Stimulated activated CD4-positive, alpha-beta T cell treated with anti-CD3 and anti-CD28 coated beads, Interleukin-4, amount 100 ng/mL, for 1 hour (primary cell): ENCODE results near the gene VDAC1.
"Not testable (repeated sequence)": the region's sequence is repeated elsewhere in the genome, so short reads cannot be mapped to it uniquely, and the experiment has no call there.

Experiments
- DNase-seq: peaks from one replicate; pipeline ENCODE4 v3.0.0-alpha.2; 2020

VDAC1 gene

DNA sequence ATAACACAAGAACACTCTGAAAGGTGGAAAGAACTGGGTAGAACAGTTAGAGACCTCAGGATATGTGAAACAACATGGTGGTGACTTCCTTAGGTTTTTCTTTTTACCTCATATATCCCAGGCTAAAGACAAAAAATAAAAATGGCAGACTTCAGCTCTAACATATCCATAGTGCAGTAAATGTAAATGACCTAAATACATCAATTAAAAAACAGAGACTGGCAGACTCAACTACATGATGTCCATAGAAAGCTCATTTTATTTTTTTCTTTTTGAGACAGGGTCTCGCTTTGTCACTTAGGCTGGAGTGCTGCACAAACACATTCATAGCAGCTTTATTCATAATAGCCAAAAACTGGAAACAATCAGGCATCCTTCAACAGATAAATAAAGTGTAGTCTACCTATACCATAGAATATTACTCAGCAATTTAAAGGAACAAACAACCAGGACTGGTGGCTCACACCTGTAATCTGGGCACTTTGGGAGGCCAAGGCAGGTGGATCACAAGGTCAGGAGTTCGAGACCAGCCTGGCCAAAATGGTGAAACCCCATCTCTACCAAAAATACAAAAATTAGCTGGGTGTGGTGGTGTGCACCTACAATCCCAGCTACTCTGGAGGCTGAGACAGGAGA is 41.2 kb downstream of the VDAC1 start:
- no peak for DNase-seq

- DNase-seq, result no peak
These were observed 41.8 kb downstream of the VDAC1 start for GRCh38 chr5:133962801-133963476.

GRCh38 chr5:133962131-133962530 is 42.6 kb downstream of the VDAC1 start:
- no peak for DNase-seq

DNA sequence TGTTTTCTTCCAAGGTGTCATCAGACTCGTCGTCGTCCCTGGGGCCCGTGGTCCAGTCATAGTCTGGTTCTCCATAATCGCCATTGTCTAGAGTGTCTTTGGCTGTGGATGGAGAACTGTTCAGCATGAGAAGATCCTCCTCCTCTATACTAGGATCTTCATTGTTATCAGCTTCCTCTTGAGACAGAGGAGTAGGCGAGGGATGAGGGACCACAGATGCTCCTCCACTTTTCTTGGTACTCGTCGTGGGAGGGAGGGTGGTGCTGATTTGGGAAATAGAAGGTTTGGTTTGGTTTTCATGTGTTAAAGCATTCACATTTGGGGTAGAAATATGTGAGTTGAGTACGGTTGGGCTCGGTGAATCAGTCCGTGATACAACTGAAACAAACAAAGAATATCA is 45.1 kb downstream of the VDAC1 start:
- no peak for DNase-seq

- DNase-seq, result no peak
These were observed 47.2 kb downstream of the VDAC1 start for GRCh38 chr5:133957591-133957990.

GRCh38 chr5:133957080-133957479 is 47.7 kb downstream of the VDAC1 start:
- no peak for DNase-seq

- DNase-seq, result not testable (repeated sequence)
These were observed 48.6 kb downstream of the VDAC1 start for GRCh38 chr5:133956196-133956595.

- no peak for DNase-seq
These were observed 51.1 kb downstream of the VDAC1 start for GRCh38 chr5:133953568-133954145.

- DNase-seq, result no peak
These were observed 51.8 kb downstream of the VDAC1 start for GRCh38 chr5:133952729-133953567.

- DNase-seq, result no peak
These were observed 53.8 kb downstream of the VDAC1 start for GRCh38 chr5:133950821-133951612.

DNA sequence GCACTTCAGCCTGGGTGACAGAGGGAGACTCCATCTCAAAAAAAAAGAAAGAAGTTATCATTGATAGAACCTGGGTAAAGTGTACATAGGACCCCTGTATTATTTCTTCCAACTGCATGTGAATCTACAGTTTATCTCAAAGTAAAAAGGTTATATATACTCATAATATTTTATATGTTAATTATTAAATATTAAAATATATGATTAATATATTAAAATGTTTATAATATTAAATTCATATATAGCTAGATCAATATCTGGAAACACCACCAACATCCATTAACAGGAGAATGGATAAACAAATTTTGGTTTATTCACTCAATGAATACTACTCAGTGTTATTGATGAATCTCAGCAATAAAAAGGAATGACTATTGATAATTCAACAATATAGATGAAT is 56.1 kb downstream of the VDAC1 start:
- DNase-seq, result no peak

GRCh38 chr5:133947431-133947841 is 57.3 kb downstream of the VDAC1 start:
- DNase-seq, result no peak

DNA sequence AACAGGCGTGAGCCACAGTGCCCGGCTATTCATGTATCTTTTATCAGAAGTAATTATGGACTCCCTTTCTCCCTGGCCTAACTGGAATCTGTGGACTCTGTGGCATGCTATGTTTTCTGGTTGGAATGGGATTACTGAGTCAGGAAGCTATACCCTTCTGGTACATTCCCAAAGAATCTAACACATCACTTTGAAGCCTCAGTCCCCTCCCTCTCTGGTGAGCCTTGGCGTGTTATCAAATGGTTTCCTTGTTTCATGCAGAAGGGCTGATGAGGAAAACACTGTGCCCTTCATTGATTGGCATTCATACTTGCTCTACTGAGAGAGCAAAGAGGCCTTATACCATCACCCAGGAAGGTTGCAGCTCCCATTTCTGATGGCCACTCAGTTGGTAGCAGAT is 59.2 kb downstream of the VDAC1 start:
- no peak for DNase-seq

DNA sequence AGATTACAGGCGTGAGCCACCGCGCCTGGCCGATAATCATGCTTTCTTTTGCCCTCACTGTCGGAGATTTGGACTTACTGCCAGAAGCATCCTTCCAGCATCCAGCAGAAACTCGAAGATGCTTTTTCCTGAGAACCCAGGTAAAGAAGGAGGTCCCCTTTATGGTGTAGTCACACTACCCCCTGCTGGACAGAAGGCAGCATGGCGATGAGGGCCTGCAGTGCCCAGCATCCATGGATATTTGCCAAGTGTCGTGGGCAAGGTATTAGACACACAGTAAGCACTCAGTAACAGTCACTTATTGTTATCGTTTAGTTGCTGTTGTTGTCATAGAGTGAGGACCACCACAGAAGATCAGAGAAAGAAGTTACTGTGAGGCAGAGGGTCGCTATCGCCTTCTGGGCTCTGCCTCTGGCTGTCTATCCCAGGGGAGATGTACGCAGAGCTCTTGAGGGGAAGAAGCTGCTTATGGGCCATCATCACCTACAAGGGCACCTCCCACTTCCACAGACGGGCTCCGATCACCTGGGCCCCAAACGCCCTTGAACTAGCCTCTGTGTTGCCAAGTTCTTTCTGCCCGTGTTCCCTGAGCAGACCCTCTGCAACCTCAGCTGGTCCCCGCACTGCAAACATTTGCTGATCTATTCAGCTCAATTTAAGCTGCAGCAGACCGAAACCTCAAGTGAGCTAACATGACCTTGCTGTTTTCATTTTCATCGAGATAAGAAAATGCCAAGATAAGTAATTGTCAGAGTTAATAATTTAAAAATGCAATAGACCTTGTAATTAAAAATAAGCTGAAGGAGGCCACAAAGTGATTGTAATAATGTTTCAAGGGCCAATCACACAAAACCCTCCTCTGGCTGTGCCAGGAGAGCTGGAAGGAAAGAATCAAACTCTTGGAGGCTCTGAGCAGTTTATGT is 60.3 kb downstream of the VDAC1 start:
- DNase-seq, result peak; percentile 46

- no peak for DNase-seq
These were observed 61.3 kb downstream of the VDAC1 start for GRCh38 chr5:133943475-133943817.

DNA sequence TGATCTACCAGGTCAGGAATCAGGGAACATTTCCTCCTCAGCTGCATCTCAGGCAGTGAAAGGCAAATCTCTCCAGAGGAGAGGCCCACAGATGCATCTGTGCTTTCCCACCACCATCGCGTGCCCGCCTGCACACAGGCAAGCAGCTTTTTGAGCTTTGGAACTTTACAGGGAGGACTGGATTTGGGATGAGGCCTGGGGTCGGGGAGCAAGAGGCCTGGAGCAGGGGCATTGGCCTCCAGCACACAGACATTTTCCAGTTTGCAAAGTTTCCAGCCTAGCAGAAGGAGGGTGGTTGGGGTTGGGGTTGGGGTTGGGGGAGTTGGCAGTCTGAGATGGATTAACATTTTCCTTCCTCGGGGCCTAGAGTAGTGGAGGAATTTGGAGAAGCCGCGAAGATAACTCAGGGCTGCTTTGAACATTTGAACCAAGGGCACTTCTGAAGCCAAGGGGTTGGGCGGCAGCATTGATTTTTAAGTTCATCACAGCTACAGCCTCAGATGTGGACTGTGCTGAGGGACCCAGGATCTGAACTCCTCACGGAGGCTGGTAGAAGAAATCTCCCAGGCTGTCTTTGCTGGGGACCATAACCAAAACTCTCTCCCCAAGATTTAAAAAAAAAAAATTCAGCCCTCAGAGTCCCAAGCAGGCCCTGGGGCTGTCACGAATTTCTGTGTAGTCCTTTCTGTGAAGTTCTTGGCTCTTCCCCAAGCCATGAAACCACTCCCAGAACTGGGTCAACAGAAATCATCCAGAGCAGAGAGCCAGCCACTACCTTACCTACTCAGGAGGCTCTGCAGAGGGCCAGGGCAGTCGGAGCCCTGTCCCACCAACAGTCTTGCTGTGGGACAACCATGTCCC is 61.9 kb downstream of the VDAC1 start:
- no peak for DNase-seq

DNA sequence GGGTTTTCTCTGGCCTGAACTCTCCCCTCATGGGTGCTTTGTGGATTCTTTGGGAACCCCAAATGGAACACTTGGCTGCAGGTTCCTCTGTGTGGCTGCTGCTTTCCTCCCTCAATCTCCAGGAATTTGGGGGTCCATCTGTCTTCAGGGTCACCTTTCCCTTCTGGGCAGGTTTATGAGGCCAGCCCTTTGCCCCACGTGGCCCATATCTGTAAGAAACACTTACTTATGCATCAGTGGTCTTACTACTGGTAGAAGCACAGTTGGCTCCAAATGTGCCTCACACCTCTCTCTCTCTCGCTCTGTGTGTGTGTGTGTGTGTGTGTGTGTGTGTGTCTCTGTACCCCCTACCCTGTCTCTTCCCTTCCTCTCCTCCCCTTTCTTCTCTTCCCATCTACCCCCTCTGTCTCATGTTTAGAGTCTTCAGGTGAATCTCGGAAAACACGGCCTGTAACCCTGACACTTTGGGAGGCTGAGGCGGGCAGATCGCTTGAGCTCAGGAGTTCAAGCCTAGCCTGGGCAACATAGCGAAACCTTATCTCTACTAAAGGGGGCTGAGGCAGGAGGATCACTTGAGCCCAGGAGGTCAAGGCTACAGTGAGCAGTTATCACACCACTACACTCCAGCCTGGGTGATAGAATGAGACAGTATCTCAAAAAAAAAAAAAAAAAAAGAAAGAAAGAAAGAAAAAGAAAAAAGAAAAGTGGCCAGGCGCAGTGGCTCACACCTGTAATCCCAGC is 63.1 kb downstream of the VDAC1 start:
- DNase-seq, result no peak

DNA sequence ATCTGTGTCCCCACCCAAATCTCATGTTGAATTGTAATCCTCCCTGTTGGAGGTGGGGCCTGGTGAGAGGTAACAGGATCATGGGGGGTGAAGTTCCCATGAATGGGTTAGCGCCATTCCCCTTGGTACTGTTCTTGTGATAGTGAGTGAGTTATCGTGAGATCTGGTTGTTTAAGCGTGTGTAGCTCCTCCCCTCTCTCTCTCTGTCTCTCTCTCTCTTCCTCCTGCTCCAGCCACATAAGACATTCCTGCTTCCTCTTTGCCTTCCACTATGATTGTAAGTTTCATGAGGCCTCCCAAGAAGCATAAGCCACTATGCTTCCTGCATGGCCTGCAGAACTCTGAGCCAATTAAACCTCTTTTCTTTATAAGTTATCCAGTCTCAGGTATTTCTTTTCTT is 65.1 kb downstream of the VDAC1 start:
- DNase-seq, result no peak

GRCh38 chr5:133938929-133939328 is 65.8 kb downstream of the VDAC1 start:
- no peak for DNase-seq
